ENCODE data around the gene SLCO2A1. TPM values are rescaled to one million over a fixed set of nuclear protein-coding genes. Genes with fewer than 3 reads are reported as not detected.

Gene SLCO2A1
- total and polyA plus RNA-seq, 2 donors (not counting 1 experiment from before 2014, with no cell fraction given): not detected

- ChIA-PET CTCF (no interaction called here), POLR2A (no interaction called here)
- no peak overlapping the region for H3K4me3 Mint-ChIP-seq
- no peaks in the 10 kb centered on the region for H3K4me1 ChIP-seq (ENCODE audit: control insufficient read depth in 2 of 2, insufficient read depth in 2 of 2, low read length in 2 of 2)
- H3K27ac ChIP-seq (ENCODE audit: low read length in 2 of 2): no peak overlapping the region
- no peaks in the 10 kb centered on the region for H4K20me1 ChIP-seq (ENCODE audit: control insufficient read depth, insufficient read depth, low read length, poor library complexity, severe bottlenecking)
- H3K9me3 Mint-ChIP-seq (ENCODE audit: insufficient read depth): peaks cover under 1% of the 10 kb centered on the region
- H3K36me3 ChIP-seq (replicated peaks in 1 of 2; ENCODE audit: control extremely low read depth in 1 of 2, control insufficient read depth in 1 of 2, extremely low read depth in 1 of 2, insufficient read depth in 2 of 2, low read length in 1 of 2): no peaks in the 10 kb centered on the region
- H3K4me3 ChIP-seq (ENCODE audit: control extremely low read depth in 1 of 5, extremely low read depth in 1 of 5, insufficient read depth in 1 of 5, low read depth in 2 of 5, low read length in 4 of 5): no peak overlapping the region
- TF ChIP-seq, protein P1, sequence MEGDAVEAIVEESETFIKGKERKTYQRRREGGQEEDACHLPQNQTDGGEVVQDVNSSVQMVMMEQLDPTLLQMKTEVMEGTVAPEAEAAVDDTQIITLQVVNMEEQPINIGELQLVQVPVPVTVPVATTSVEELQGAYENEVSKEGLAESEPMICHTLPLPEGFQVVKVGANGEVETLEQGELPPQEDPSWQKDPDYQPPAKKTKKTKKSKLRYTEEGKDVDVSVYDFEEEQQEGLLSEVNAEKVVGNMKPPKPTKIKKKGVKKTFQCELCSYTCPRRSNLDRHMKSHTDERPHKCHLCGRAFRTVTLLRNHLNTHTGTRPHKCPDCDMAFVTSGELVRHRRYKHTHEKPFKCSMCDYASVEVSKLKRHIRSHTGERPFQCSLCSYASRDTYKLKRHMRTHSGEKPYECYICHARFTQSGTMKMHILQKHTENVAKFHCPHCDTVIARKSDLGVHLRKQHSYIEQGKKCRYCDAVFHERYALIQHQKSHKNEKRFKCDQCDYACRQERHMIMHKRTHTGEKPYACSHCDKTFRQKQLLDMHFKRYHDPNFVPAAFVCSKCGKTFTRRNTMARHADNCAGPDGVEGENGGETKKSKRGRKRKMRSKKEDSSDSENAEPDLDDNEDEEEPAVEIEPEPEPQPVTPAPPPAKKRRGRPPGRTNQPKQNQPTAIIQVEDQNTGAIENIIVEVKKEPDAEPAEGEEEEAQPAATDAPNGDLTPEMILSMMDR (IDR thresholded peaks at IDR 0.05): no peak
- TF ChIP-seq EZH2 (IDR thresholded peaks at IDR 0.05; ENCODE audit: borderline replicate concordance, insufficient read depth, low read depth, low read length, poor library complexity, severe bottlenecking): no peak
- no peak for ATAC-seq (ENCODE audit: low read depth)
- H3K4me1 Mint-ChIP-seq: no peaks in the 10 kb centered on the region
- no peaks in the 10 kb centered on the region for H3K9me3 ChIP-seq (ENCODE audit: control extremely low read depth in 1 of 3, control insufficient read depth in 2 of 3, insufficient read depth in 1 of 3, low read length in 2 of 3)
- no peak overlapping the region for H3K9ac ChIP-seq (ENCODE audit: low read length)
- no peak overlapping the region for H3K27ac Mint-ChIP-seq
- DNase-seq: no peak
- intact Hi-C loops (cut with micrococcal nuclease): no loop called here
- 88% methylated on average over 10 of the region's 12 CpGs for WGBS (ENCODE audit: insufficient coverage)
- H2AFZ ChIP-seq (ENCODE audit: insufficient read depth, low read depth, low read length, poor library complexity, severe bottlenecking): no peak overlapping the region
- H3K79me2 ChIP-seq (ENCODE audit: control insufficient read depth, insufficient read depth, low read length): no peaks in the 10 kb centered on the region
- peaks cover 3% of the 10 kb centered on the region for H3K27me3 Mint-ChIP-seq
- H3K4me2 ChIP-seq (replicated peaks; ENCODE audit: low read depth, low read length, poor library complexity, severe bottlenecking): no peak overlapping the region
- no peaks in the 10 kb centered on the region for H3K27me3 ChIP-seq (replicated peaks in 1 of 4; ENCODE audit: control extremely low read depth in 1 of 4, control insufficient read depth in 3 of 4, insufficient read depth in 4 of 4, low read length in 3 of 4)
These were observed 64.6 kb downstream of the SLCO2A1 start for GRCh38 chr3:133965013-133965570.

GRCh38 chr3:133964547-133964946 is 65.2 kb downstream of the SLCO2A1 start:
- no peak overlapping the region for H3K27ac ChIP-seq (ENCODE audit: low read length in 2 of 2)
- ATAC-seq (ENCODE audit: low read depth) (no peak), DNase-seq (no peak)
- no peaks in the 10 kb centered on the region for H3K79me2 ChIP-seq (ENCODE audit: control insufficient read depth, insufficient read depth, low read length)
- intact Hi-C loops (cut with micrococcal nuclease): no loop called here
- no peaks in the 10 kb centered on the region for H3K36me3 ChIP-seq (replicated peaks in 1 of 2; ENCODE audit: control extremely low read depth in 1 of 2, control insufficient read depth in 1 of 2, extremely low read depth in 1 of 2, insufficient read depth in 2 of 2, low read length in 1 of 2)
- CTCF ChIA-PET: no interaction called here
- H3K27me3 ChIP-seq (replicated peaks in 1 of 4; ENCODE audit: control extremely low read depth in 1 of 4, control insufficient read depth in 3 of 4, insufficient read depth in 4 of 4, low read length in 3 of 4): no peaks in the 10 kb centered on the region
- Mint-ChIP-seq H3K27me3 (peaks cover 3% of the 10 kb centered on the region), H3K4me1 (no peaks in the 10 kb centered on the region), H3K4me3 (no peak overlapping the region), H3K9me3 (ENCODE audit: insufficient read depth) (peaks cover 2% of the 10 kb centered on the region), H3K27ac (no peak overlapping the region)
- POLR2A ChIA-PET: no interaction called here
- H3K4me2 ChIP-seq (replicated peaks; ENCODE audit: low read depth, low read length, poor library complexity, severe bottlenecking): no peak overlapping the region
- H2AFZ ChIP-seq (ENCODE audit: insufficient read depth, low read depth, low read length, poor library complexity, severe bottlenecking): no peak overlapping the region
- no peaks in the 10 kb centered on the region for H3K9me3 ChIP-seq (ENCODE audit: control extremely low read depth in 1 of 3, control insufficient read depth in 2 of 3, insufficient read depth in 1 of 3, low read length in 2 of 3)
- TF ChIP-seq, protein P1 (IDR thresholded peaks at IDR 0.05): no peak
- no peak for TF ChIP-seq EZH2 (IDR thresholded peaks at IDR 0.05; ENCODE audit: borderline replicate concordance, insufficient read depth, low read depth, low read length, poor library complexity, severe bottlenecking)
- no peaks in the 10 kb centered on the region for H4K20me1 ChIP-seq (ENCODE audit: control insufficient read depth, insufficient read depth, low read length, poor library complexity, severe bottlenecking)
- no peak overlapping the region for H3K4me3 ChIP-seq (ENCODE audit: control extremely low read depth in 1 of 5, extremely low read depth in 1 of 5, insufficient read depth in 1 of 5, low read depth in 2 of 5, low read length in 4 of 5)
- WGBS (ENCODE audit: insufficient coverage): no CpG with 5 or more reads among the region's 3 CpGs
- H3K9ac ChIP-seq (ENCODE audit: low read length): no peak overlapping the region
- H3K4me1 ChIP-seq (ENCODE audit: control insufficient read depth in 2 of 2, insufficient read depth in 2 of 2, low read length in 2 of 2): no peaks in the 10 kb centered on the region
